ENCODE results near the gene BDH1. TPM values are rescaled to one million over a fixed set of nuclear protein-coding genes. Genes with fewer than 3 reads are reported as not detected.
A peak's percentile ranks its signal among the peaks of the same experiment; 100 is the strongest.

Gene BDH1
- total and polyA plus RNA-seq, 2 of the 13 experiments (the other 11 are each of a cell fraction or from before 2014, with no cell fraction given), result 21.2 to 71.9 TPM

DNA sequence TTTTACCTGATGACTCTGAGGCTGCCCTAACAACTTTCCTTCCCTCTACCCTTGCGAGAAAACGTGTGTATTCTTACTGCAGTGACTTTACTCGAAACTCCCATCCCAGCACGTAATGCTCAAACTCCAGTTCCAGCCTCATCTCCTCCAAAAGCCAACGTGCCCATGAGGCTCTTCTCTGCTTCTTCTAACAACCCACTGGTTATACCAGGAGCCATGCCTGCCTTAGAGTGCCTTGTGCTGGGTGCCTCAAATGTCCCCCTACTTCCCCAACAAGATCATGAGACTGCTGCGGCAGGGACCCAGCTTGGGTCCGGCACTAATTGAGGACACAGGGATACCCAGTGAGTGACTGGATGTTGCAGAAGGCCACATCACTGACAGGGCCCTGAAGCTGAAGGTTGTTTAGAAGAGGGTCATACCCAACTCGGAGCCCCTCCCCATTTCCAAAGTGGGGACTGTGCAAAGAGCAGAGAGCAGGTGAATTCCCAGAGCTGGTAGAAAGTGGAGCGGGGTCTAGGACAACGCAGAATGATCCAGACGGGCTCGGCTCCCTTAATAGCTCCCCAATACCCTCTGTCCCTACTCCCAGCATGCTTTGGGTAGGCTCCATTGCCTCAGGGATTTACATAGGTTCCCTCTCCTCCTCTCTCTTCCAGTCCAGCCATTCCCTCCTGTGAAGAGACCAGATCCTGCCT is 71.4 kb downstream of the BDH1 start:
- peak; percentile 34 for ATAC-seq
- Histone ChIP-seq H3K79me2 (ENCODE audit: insufficient read depth, low read length) (no peaks in the 10 kb centered on the region), H3K9ac (ENCODE audit: insufficient read depth, low read depth, low read length) (no peak overlapping the region), H2AFZ (ENCODE audit: low read length) (peak overlapping the region; percentile 50), H3K27me3 (ENCODE audit: control insufficient read depth in 1 of 2, insufficient read depth in 2 of 2, low read length in 2 of 2) (no peaks in the 10 kb centered on the region), H3K9me3 (ENCODE audit: low read length) (no peaks in the 10 kb centered on the region), H4K20me1 (ENCODE audit: insufficient read depth, low read length) (no peaks in the 10 kb centered on the region), H3K4me3 (replicated peaks in 1 of 3; ENCODE audit: insufficient read depth in 1 of 3, low read depth in 2 of 3, low read length in 3 of 3) (peak overlapping the region in 1 of 3 experiments; percentile 1; a peak in 1 of 6 replicates), H3K27ac (ENCODE audit: extremely low read length, insufficient read depth, low read length) (no peak overlapping the region), H3K36me3 (replicated peaks in 1 of 2; ENCODE audit: control insufficient read depth in 1 of 2, insufficient read depth in 2 of 2, low read length in 2 of 2) (no peaks in the 10 kb centered on the region), H3K4me2 (ENCODE audit: low read depth, low read length) (peak overlapping the region; percentile 10; the same call in 1 of the 2 replicates), H3K4me1 (ENCODE audit: insufficient read depth, low read length) (peaks cover 35% of the 10 kb centered on the region)
- intact Hi-C loops (cut with micrococcal nuclease; ENCODE audit: unreplicated experiment) (no loop called here), in situ Hi-C loops (cut with HindIII; ENCODE audit: extremely low pct_ligation_motif_present, low pct_unique_long_range_greater_than_20kb) (no loop called here)
- CTCF ChIA-PET (ENCODE audit: low intra/inter-chr PET ratio, low total read pairs), result no interaction called here
- 53% methylated on average over 10 of the region's 12 CpGs for WGBS (ENCODE audit: low lambda C conversion rate)
- POLR2A ChIA-PET, result interaction anchor here (1.6 to 2.4 kb wide), 2 partner anchors 15 to 18 kb away, joined by 7 read pairs; no protein-coding TSS in a partner anchor
- BruUV-seq (replicated peaks), result no TSS peak
- no peak for FAIRE-seq
- DNase-seq (ENCODE audit: low spot score), result no peak
- TF ChIP-seq SAFB2 (CRISPR knock-in tag; IDR thresholded peaks at IDR 0.05; ENCODE audit: borderline replicate concordance, low read depth) (no peak), ZC3H4 (CRISPR knock-in tag; IDR thresholded peaks at IDR 0.05; ENCODE audit: borderline replicate concordance) (no peak), POLR2A (IDR thresholded peaks at IDR 0.05; ENCODE audit: insufficient read depth in 1 of 2, low read depth in 2 of 2, low read length in 2 of 2) (peak; percentile 62 to 86), RAD51 (IDR thresholded peaks at IDR 0.05; ENCODE audit: borderline replicate concordance) (no peak), SNAPC4 (CRISPR knock-in tag; IDR thresholded peaks at IDR 0.05) (peak; percentile 99), MED1 (CRISPR knock-in tag; IDR thresholded peaks at IDR 0.05) (0 out of 2 replicates have a peak, but pooled peaks have one; percentile 20), POLR2AphosphoS5 (IDR thresholded peaks at IDR 0.05; ENCODE audit: low read depth, low read length) (peak; percentile 78), SNAPC2 (CRISPR knock-in tag; IDR thresholded peaks at IDR 0.05) (peak; percentile 91; the same call in 1 of the 2 replicates), ZNF143 (CRISPR knock-in tag; IDR thresholded peaks at IDR 0.05) (peak; percentile 49; the same call in 1 of the 2 replicates), TP53 (CRISPR knock-in tag; conservative IDR thresholded peaks at IDR 0.05) (no peak)
- TF ChIP-seq, protein P1, sequence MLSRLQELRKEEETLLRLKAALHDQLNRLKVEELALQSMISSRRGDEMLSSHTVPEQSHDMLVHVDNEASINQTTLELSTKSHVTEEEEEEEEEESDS (CRISPR knock-in tag; IDR thresholded peaks at IDR 0.05; ENCODE audit: borderline replicate concordance), result peak; percentile 70; the same call in 1 of the 2 replicates
- TF ChIP-seq, protein P2, sequence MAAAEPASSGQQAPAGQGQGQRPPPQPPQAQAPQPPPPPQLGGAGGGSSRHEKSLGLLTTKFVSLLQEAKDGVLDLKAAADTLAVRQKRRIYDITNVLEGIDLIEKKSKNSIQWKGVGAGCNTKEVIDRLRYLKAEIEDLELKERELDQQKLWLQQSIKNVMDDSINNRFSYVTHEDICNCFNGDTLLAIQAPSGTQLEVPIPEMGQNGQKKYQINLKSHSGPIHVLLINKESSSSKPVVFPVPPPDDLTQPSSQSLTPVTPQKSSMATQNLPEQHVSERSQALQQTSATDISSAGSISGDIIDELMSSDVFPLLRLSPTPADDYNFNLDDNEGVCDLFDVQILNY (CRISPR knock-in tag; conservative IDR thresholded peaks at IDR 0.05), result no peak
